Thyroid gland (tissue), 4 donors: ENCODE data around the gene ACER2. TPM values are rescaled to one million over a fixed set of nuclear protein-coding genes. Genes with fewer than 3 reads are reported as not detected.

ENCODE experiments used
- DNase-seq, 2 donors: peaks; one replicate each; pipeline ENCODE4 v3.0.0-alpha.2; 2019
- H3K27ac ChIP-seq, 3 donors: fragments of 200-600 bp; sonication (generic); 1 replicate in 2 of 3; 2 replicates in 1 of 3; pipeline ENCODE4 v1.5.1; 2016 to 2019; ENCODE audit warnings: mild to moderate bottlenecking in 1 of 3, moderate library complexity in 1 of 3
- H3K27me3 ChIP-seq: fragments of 200-600 bp; sonication (generic); one replicate; pipeline ENCODE4 v1.5.1; 2019
- H3K36me3 ChIP-seq, 2 donors: fragments of 200-600 bp; sonication (generic); one replicate each; pipeline ENCODE4 v1.5.1; 2016 to 2019
- H3K4me1 ChIP-seq, 2 donors: fragments of 200-600 bp; sonication (generic); one replicate each; pipeline ENCODE4 v1.5.1; 2017 to 2019
- H3K4me3 ChIP-seq, 3 donors: fragments of 200-600 bp; sonication (generic); replicated peaks in 1 of 3; 1 replicate in 2 of 3; 2 replicates in 1 of 3; pipeline ENCODE4 v1.5.1; 2016; ENCODE audit warnings: mild to moderate bottlenecking in 1 of 3
- H3K9me3 ChIP-seq: fragments of 200-600 bp; sonication (generic); one replicate; pipeline ENCODE4 v1.5.1; 2017
- POLR2A ChIP-seq, 2 donors: fragments of 450-650 bp; IDR thresholded peaks; one replicate each; pipeline ENCODE4 v1.6.1; 2017; ENCODE audit warnings: antibody characterized with exemption in 2 of 2, mild to moderate bottlenecking in 2 of 2, moderate library complexity in 1 of 2
- WGBS, 2 donors: methylation state at CpG; one replicate each; pipeline ENCODE4 v1.1.5; 2017; 5-methylcytosine and 5-hydroxymethylcytosine counted together
- intact Hi-C: fragments of 100-400 bp; cut with DNase I; formaldehyde crosslinking; loops from one replicate; pipeline ENCODE4 v1.15.1; 2023
- total RNA-seq, 4 donors: library from RNA; depleted of rRNA; stranded (reverse); fragments of >200 nt; gene quantifications; one replicate each; pipeline ENCODE4 v1.2.3, GENCODE V29; 2016
- TF ChIP-seq, protein P1 (sequence below), 6 experiments: fragments of 200-600 bp in 3 of 6; fragments of 450-650 bp in 3 of 6; sonication (generic) in 3 of 6; IDR thresholded peaks; one replicate each; pipeline ENCODE4 v1.5.1; 2016 to 2019; ENCODE audit warnings: antibody characterized with exemption in 6 of 6, mild to moderate bottlenecking in 2 of 6, inconsistent platforms in 1 of 6, moderate library complexity in 1 of 6

Gene ACER2
- total RNA-seq, 4 donors from 2014 or later, result 2.6 to 9.3 (median 6.4) TPM

DNA sequence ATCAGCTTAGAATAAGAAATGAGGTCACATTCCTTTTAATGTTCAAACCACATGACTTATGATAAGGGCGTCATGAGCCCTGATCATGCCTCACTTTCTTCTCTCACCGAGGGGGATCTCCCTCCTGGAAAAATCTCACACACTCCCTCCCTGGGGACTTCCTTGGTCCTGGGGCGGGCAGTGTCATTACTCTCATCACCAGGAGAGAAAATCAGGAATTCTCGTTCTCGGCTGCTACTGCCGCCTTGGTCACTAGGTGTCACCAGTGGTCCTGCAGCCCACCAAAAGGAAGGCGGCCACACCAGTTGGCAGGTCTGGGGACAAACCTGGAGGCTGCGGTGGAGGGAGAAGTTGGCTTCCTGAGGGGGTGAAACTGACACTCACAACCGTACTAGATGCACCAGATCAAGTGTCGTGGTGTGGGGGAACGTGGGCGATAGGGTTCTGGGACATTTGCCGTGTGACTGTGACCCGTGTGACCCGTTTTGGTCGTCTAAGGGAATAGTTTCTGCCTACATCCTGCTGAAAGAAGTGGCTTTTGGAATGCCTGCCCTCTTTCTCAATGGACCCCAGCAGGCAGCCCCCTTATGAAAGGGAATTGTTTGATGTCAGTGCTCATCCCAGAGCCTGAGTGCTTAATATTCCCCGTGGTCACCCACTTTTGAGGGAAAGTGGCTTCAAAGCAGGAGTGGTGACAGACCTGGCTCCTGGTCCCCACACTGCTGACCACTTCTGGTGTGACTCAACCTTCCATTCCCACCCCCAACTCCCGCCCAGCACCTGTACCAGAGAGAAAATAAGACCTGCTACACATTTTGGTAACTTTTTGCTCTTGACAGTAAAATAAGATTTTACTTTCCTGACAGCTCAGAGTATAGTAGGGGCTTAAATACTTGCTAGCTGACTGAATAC is 63.2 kb downstream of the ACER2 start:
- DNase-seq, result peak; percentile 59 to 60
- Histone ChIP-seq H3K27me3 (no peaks in the 10 kb centered on the region), H3K36me3 (no peaks in the 10 kb centered on the region), H3K27ac (no peak overlapping the region), H3K9me3 (no peaks in the 10 kb centered on the region), H3K4me3 (no peak overlapping the region), H3K4me1 (peaks cover 0 to 36% of the 10 kb centered on the region in 2 donors)
- TF ChIP-seq, protein P1, sequence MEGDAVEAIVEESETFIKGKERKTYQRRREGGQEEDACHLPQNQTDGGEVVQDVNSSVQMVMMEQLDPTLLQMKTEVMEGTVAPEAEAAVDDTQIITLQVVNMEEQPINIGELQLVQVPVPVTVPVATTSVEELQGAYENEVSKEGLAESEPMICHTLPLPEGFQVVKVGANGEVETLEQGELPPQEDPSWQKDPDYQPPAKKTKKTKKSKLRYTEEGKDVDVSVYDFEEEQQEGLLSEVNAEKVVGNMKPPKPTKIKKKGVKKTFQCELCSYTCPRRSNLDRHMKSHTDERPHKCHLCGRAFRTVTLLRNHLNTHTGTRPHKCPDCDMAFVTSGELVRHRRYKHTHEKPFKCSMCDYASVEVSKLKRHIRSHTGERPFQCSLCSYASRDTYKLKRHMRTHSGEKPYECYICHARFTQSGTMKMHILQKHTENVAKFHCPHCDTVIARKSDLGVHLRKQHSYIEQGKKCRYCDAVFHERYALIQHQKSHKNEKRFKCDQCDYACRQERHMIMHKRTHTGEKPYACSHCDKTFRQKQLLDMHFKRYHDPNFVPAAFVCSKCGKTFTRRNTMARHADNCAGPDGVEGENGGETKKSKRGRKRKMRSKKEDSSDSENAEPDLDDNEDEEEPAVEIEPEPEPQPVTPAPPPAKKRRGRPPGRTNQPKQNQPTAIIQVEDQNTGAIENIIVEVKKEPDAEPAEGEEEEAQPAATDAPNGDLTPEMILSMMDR (IDR thresholded peaks at IDR 0.05), result peak; percentile 47 to 85 (median 67)
- no peak for TF ChIP-seq POLR2A (IDR thresholded peaks at IDR 0.05)
- intact Hi-C loops, result no loop called here
- 12 to 14% methylated on average over 18 of the region's 18 CpGs for WGBS, 2 donors

DNA sequence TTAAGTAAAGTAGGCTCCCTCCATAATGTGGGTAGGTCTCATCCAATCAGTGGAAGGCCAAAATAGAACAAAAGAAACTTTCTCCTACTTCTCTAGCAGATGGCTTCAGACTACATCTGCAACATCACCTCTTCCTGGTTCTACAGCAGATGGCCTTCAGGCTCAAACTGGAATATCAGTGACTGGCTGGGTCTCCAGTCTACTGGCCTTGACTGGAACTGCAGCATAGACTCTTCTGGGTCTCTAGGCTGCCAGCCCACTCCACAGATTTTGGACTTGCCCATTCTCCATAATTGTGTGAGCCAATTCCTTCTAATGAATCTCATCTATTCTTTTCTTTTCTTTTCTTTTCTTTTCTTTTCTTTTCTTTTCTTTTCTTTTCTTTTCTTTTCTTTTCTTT is 64.8 kb downstream of the ACER2 start:
- intact Hi-C loops, result no loop called here
- no peak overlapping the region for H3K4me3 ChIP-seq
- no peak for DNase-seq
- H3K9me3 ChIP-seq, result no peaks in the 10 kb centered on the region
- no peak for TF ChIP-seq POLR2A (IDR thresholded peaks at IDR 0.05)
- TF ChIP-seq, protein P1 (IDR thresholded peaks at IDR 0.05), result no peak
- H3K4me1 ChIP-seq, result peaks cover 0 to 27% of the 10 kb centered on the region in 2 donors
- no peak overlapping the region for H3K27ac ChIP-seq
- no peaks in the 10 kb centered on the region for H3K36me3 ChIP-seq
- H3K27me3 ChIP-seq, result no peaks in the 10 kb centered on the region

DNA sequence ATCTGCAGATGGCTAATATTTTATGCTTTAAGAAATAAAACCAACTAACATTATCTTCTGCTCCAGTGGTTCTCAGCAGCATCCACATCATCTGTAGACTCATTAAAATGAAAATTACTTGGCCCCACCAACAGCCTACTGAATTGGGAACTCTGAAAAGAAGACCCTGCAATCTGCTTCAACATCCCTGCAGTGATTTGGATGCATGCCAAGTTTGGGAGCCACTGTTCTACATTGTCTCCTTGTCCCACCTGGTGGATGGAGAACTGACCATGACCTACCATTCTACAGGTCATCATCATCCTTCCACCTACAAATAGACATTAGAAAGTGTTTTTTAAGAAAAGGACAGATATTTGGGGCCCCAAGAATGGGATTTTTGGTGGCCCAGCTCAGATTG is 71.1 kb downstream of the ACER2 start:
- H3K4me3 ChIP-seq, result no peak overlapping the region
- no peaks in the 10 kb centered on the region for H3K27me3 ChIP-seq
- DNase-seq, result no peak
- no peak for TF ChIP-seq POLR2A (IDR thresholded peaks at IDR 0.05)
- TF ChIP-seq, protein P1 (IDR thresholded peaks at IDR 0.05), result no peak
- intact Hi-C loops, result no loop called here
- H3K9me3 ChIP-seq, result no peaks in the 10 kb centered on the region
- H3K27ac ChIP-seq, result no peak overlapping the region
- no peaks in the 10 kb centered on the region for H3K36me3 ChIP-seq
- H3K4me1 ChIP-seq, result no peaks in the 10 kb centered on the region

DNA sequence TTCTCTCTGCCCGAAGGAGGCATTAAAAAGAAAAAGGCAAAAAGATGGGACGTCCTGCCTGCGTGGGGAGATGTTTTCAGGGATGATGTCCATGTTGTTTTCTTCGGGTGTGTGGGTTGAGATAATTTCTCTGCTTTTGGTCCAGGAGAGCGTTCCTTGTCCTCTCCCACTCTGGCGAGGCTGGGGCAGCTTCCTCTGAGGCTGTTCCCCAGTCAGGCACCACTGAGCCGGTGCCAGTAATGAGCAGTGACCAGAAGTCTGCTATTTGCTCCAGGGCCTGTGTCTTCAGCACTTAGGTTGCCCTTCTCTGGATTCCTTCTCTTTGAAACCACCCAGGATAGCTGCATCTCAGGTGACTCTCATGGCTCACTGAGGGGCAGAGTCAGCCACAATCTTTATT is 71.5 kb downstream of the ACER2 start:
- DNase-seq, result no peak
- TF ChIP-seq POLR2A (IDR thresholded peaks at IDR 0.05), result no peak
- TF ChIP-seq, protein P1 (IDR thresholded peaks at IDR 0.05), result no peak
- Histone ChIP-seq H3K4me1 (no peaks in the 10 kb centered on the region), H3K4me3 (no peak overlapping the region), H3K27ac (no peak overlapping the region), H3K9me3 (no peaks in the 10 kb centered on the region), H3K36me3 (no peaks in the 10 kb centered on the region), H3K27me3 (no peaks in the 10 kb centered on the region)
- WGBS, 2 donors, result 90 to 95% methylated on average over 7 of the region's 7 CpGs
- intact Hi-C loops, result no loop called here

DNA sequence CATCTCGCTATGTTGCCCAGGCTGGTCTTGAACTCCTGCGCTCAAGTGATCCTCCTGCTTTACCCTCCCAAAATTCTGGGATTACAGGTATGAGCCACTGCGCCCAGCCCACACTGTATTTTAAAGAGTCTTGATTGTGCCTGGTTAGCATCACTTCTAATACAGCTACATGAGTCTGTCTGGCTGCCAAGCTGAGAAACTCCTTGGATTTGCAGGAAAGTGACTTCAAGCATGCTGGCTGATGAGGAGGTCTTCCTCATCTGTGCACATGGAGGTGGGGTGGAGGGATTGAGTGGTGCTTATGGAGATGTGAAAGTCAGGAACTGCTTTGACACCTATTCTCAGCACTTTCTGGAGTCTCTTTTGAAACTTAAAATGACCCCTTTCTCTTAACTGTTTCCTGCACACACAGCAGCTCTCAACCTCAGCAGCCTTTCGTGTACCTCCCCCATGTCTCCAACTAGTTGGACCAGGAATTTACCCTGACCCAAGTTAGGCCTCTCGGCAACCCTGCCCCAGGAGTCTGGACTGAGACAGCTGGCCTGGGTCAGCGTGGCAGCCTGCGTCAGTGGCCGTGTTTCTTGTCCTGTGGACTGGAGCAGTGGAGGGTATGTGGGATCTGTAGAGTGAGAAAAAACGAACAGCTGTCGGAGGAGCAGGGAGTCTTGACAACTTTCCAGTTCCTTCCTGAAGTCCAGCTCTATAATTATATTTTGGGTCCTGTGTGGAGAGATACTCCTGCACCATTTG is 72.5 kb downstream of the ACER2 start:
- no peak for DNase-seq
- Histone ChIP-seq H3K4me3 (no peak overlapping the region), H3K27me3 (no peaks in the 10 kb centered on the region), H3K4me1 (no peaks in the 10 kb centered on the region), H3K9me3 (no peaks in the 10 kb centered on the region), H3K36me3 (no peaks in the 10 kb centered on the region), H3K27ac (no peak overlapping the region)
- no peak for TF ChIP-seq POLR2A (IDR thresholded peaks at IDR 0.05)
- TF ChIP-seq, protein P1 (IDR thresholded peaks at IDR 0.05), result no peak
- 77 to 82% methylated on average over 10 of the region's 10 CpGs for WGBS, 2 donors
- intact Hi-C loops, result no loop called here
